Measurements from ENCODE around the gene L3MBTL4. TPM values are rescaled to one million over a fixed set of nuclear protein-coding genes. Genes with fewer than 3 reads are reported as not detected.
A peak's percentile ranks its signal among the peaks of the same experiment; 100 is the strongest.
"Not testable (repeated sequence)": the region's sequence is repeated elsewhere in the genome, so short reads cannot be mapped to it uniquely, and the experiment has no call there.

The L3MBTL4 gene
- total and polyA plus RNA-seq, 3 experiments from 2014 or later = 0.07 to 0.18 (median 0.13) TPM

DNA sequence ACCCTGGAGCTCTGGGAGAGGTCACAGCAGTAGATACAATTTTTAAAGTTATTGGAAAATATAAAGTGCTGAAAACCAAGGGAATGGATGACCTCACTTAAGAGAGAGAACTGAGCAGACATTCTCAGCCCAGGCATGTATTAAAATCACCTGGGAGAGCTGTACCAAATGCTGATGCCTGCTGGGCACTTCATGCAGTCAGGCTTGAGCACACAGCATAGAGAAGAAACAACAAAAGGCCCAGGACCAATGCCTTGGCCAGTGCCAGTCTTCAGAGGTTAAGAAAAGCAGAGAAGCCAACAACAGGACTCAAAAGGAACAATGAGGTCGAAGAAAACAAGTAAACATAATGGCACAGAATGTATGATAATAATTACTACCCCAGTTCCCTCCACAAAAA is 211.8 kb downstream of the L3MBTL4 start:
- Histone ChIP-seq H3K4me1 (ENCODE audit: insufficient read depth, low read length) (no peaks in the 10 kb centered on the region), H3K36me3 (ENCODE audit: insufficient read depth, low read length) (no peaks in the 10 kb centered on the region), H3K4me3 (ENCODE audit: low read length) (no peak overlapping the region), H3K27me3 (ENCODE audit: insufficient read depth, low read length, poor library complexity, severe bottlenecking) (no peaks in the 10 kb centered on the region), H3K27ac (ENCODE audit: low read depth, low read length) (no peak overlapping the region), H3K9me3 (ENCODE audit: low read length) (no peaks in the 10 kb centered on the region)
- no peak for DNase-seq
- Mint-ChIP-seq H3K4me3 (no peak overlapping the region), H3K36me3 (no peaks in the 10 kb centered on the region), H3K9me3 (peaks cover 2 to 18% (median 6%) of the 10 kb centered on the region in 5 donors), H3K4me1 (no peaks in the 10 kb centered on the region), H3K27me3 (no peaks in the 10 kb centered on the region), H3K27ac (no peak overlapping the region)
- ChIA-PET POLR2A (no interaction called here), CTCF (no interaction called here)

GRCh38 chr18:6200204-6200774 is 214.4 kb downstream of the L3MBTL4 start:
- no peak overlapping the region for H3K4me3 Mint-ChIP-seq
- Histone ChIP-seq H3K27me3 (ENCODE audit: insufficient read depth, low read length, poor library complexity, severe bottlenecking) (no peaks in the 10 kb centered on the region), H3K9me3 (ENCODE audit: low read length) (no peaks in the 10 kb centered on the region), H3K4me3 (ENCODE audit: low read length) (no peak overlapping the region), H3K27ac (ENCODE audit: low read depth, low read length) (no peak overlapping the region), H3K4me1 (ENCODE audit: insufficient read depth, low read length) (no peaks in the 10 kb centered on the region), H3K36me3 (ENCODE audit: insufficient read depth, low read length) (no peaks in the 10 kb centered on the region)
- ChIA-PET CTCF (no interaction called here), POLR2A (no interaction called here)
- H3K4me1 Mint-ChIP-seq = no peaks in the 10 kb centered on the region
- peaks cover 4 to 19% (median 5%) of the 10 kb centered on the region in 5 donors for H3K9me3 Mint-ChIP-seq
- DNase-seq = no peak
- H3K27ac Mint-ChIP-seq = no peak overlapping the region
- H3K27me3 Mint-ChIP-seq = no peaks in the 10 kb centered on the region
- no peaks in the 10 kb centered on the region for H3K36me3 Mint-ChIP-seq

DNA sequence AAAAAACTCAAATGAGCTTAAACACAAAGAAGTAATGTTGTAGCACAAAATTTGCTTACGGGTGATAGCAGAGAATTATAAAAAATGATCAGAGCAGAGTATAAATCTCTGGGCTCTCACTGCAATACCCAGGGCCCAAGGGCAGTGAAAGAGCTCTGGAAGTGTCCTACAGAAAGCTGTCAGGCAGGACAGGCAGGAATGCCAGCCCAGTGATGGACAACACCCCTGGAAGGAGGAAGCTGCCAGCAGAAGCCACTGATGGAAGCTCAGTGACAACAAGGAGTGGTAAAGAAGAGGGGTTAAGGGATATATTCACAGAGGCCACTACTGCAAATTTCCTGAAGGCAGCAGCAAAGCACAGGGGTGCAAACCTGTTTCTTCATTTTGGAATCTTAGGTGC is 214.9 kb downstream of the L3MBTL4 start:
- POLR2A ChIA-PET = no interaction called here
- H3K27ac Mint-ChIP-seq = peak overlapping the region in 1 of 8 donors; percentile 17

GRCh38 chr18:6198585-6198984 is 216.1 kb downstream of the L3MBTL4 start:
- Histone ChIP-seq H3K4me3 (ENCODE audit: low read length) (no peak overlapping the region), H3K27ac (ENCODE audit: low read depth, low read length) (no peak overlapping the region), H3K9me3 (ENCODE audit: low read length) (no peaks in the 10 kb centered on the region), H3K36me3 (ENCODE audit: insufficient read depth, low read length) (no peaks in the 10 kb centered on the region), H3K27me3 (ENCODE audit: insufficient read depth, low read length, poor library complexity, severe bottlenecking) (no peaks in the 10 kb centered on the region), H3K4me1 (ENCODE audit: insufficient read depth, low read length) (no peaks in the 10 kb centered on the region)
- ChIA-PET CTCF (no interaction called here), POLR2A (no interaction called here)
- Mint-ChIP-seq H3K9me3 (peaks cover 4 to 19% (median 5%) of the 10 kb centered on the region in 5 donors), H3K36me3 (no peaks in the 10 kb centered on the region), H3K27ac (no peak overlapping the region), H3K27me3 (no peaks in the 10 kb centered on the region), H3K4me1 (no peaks in the 10 kb centered on the region), H3K4me3 (no peak overlapping the region)
- DNase-seq = no peak

More for the DNA sequence above, 214.9 kb downstream of the L3MBTL4 start:
- Histone ChIP-seq H3K4me3 (ENCODE audit: low read length) (no peak overlapping the region), H3K27ac (ENCODE audit: low read depth, low read length) (no peak overlapping the region), H3K36me3 (ENCODE audit: insufficient read depth, low read length) (no peaks in the 10 kb centered on the region), H3K4me1 (ENCODE audit: insufficient read depth, low read length) (no peaks in the 10 kb centered on the region), H3K27me3 (ENCODE audit: insufficient read depth, low read length, poor library complexity, severe bottlenecking) (no peaks in the 10 kb centered on the region), H3K9me3 (ENCODE audit: low read length) (no peaks in the 10 kb centered on the region)
- Mint-ChIP-seq H3K27me3 (no peaks in the 10 kb centered on the region), H3K4me1 (no peaks in the 10 kb centered on the region), H3K9me3 (peaks cover 4 to 19% (median 5%) of the 10 kb centered on the region in 5 donors), H3K4me3 (no peak overlapping the region), H3K36me3 (no peaks in the 10 kb centered on the region)
- CTCF ChIA-PET = no interaction called here
- DNase-seq = no peak

- H3K4me3 Mint-ChIP-seq = no peak overlapping the region
- Histone ChIP-seq H3K9me3 (ENCODE audit: low read length) (no peaks in the 10 kb centered on the region), H3K4me1 (ENCODE audit: insufficient read depth, low read length) (no peaks in the 10 kb centered on the region), H3K27me3 (ENCODE audit: insufficient read depth, low read length, poor library complexity, severe bottlenecking) (no peaks in the 10 kb centered on the region), H3K4me3 (ENCODE audit: low read length) (no peak overlapping the region), H3K27ac (ENCODE audit: low read depth, low read length) (no peak overlapping the region), H3K36me3 (ENCODE audit: insufficient read depth, low read length) (no peaks in the 10 kb centered on the region)
- ChIA-PET CTCF (no interaction called here), POLR2A (no interaction called here)
- H3K4me1 Mint-ChIP-seq = no peaks in the 10 kb centered on the region
- no peaks in the 10 kb centered on the region for H3K27me3 Mint-ChIP-seq
- DNase-seq = no peak
- H3K27ac Mint-ChIP-seq = no peak overlapping the region
- peaks cover 0 to 10% (median 2%) of the 10 kb centered on the region in 5 donors for H3K9me3 Mint-ChIP-seq
- H3K36me3 Mint-ChIP-seq = no peaks in the 10 kb centered on the region
These were observed 220.1 kb downstream of the L3MBTL4 start for GRCh38 chr18:6194640-6195039.

DNA sequence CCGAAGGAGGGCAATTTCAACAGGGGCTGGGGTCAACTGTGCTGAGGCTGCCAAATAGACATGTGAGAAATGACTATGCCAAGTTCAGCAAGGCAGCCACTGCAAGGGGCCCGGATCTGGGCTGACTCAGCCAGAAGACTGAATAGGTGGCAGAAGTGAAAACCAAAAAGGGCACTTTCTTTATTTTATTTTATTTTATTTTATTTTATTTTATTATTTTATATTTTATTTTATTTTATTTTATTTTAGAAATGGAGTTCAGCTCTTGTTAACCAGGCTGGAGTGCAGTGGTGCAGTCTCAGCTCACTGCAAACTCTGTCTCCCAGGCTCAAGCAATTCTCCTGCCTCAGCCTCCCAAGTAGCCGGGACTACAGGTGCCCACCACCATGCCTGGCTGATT is 228.9 kb downstream of the L3MBTL4 start:
- CTCF ChIA-PET = not testable (repeated sequence)
- H3K9me3 Mint-ChIP-seq = peaks cover 7 to 25% (median 17%) of the 10 kb centered on the region in 5 donors

DNA sequence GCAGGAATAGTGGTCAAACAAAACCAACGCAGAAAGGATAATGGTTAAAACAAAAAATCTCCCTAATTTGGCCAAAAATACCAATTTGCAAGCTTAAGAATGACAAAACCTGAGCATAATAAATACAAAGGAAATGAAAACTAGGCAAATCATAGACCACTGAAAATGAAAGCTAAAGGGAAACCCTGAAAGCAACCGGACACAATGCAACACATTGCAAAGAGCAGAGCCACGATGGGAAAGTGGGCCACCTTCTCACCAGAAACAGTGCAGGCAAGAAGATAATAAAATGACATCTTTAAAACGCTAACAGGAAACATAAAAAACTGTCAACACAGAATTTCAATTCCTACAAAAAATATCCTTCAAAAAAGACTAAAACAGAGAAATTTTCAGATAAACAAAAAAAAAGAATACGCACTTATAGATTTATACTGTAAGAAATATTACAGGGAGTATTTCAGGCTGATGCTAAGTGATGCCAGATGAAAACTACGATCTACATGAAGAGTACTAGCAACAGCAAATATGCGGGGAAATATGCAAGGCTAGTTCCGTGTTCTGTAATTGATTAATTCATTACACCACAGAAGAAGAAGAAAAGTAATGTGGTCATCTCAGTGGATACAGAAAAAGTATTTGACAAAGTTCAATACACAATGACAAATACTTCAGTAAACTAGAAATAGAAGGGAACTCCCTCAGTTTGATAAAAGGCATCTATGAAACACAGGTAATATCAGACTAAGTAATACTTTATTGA is 239.5 kb downstream of the L3MBTL4 start:
- Histone ChIP-seq H3K27me3 (ENCODE audit: insufficient read depth, low read length, poor library complexity, severe bottlenecking) (no peaks in the 10 kb centered on the region), H3K4me3 (ENCODE audit: low read length) (no peak overlapping the region), H3K9me3 (ENCODE audit: low read length) (no peaks in the 10 kb centered on the region), H3K27ac (ENCODE audit: low read depth, low read length) (no peak overlapping the region), H3K4me1 (ENCODE audit: insufficient read depth, low read length) (no peaks in the 10 kb centered on the region), H3K36me3 (ENCODE audit: insufficient read depth, low read length) (no peaks in the 10 kb centered on the region)
- H3K27ac Mint-ChIP-seq = no peak overlapping the region
- H3K36me3 Mint-ChIP-seq = no peaks in the 10 kb centered on the region
- H3K27me3 Mint-ChIP-seq = no peaks in the 10 kb centered on the region
- no peak overlapping the region for H3K4me3 Mint-ChIP-seq
- no peaks in the 10 kb centered on the region for H3K4me1 Mint-ChIP-seq
- ChIA-PET CTCF (no interaction called here), POLR2A (no interaction called here)
- peaks cover 0 to 8% (median 4%) of the 10 kb centered on the region in 5 donors for H3K9me3 Mint-ChIP-seq
- no peak for DNase-seq

More for the DNA sequence above, 228.9 kb downstream of the L3MBTL4 start:
- POLR2A ChIA-PET; H3K4me3 Mint-ChIP-seq; H3K4me1 Mint-ChIP-seq; H3K4me1 ChIP-seq (ENCODE audit: insufficient read depth, low read length); H3K36me3 ChIP-seq (ENCODE audit: insufficient read depth, low read length); H3K4me3 ChIP-seq (ENCODE audit: low read length); H3K36me3 Mint-ChIP-seq; H3K27me3 Mint-ChIP-seq; DNase-seq; H3K27me3 ChIP-seq (ENCODE audit: insufficient read depth, low read length, poor library complexity, severe bottlenecking); H3K9me3 ChIP-seq (ENCODE audit: low read length); H3K27ac ChIP-seq (ENCODE audit: low read depth, low read length); H3K27ac Mint-ChIP-seq: not testable (repeated sequence)

DNA sequence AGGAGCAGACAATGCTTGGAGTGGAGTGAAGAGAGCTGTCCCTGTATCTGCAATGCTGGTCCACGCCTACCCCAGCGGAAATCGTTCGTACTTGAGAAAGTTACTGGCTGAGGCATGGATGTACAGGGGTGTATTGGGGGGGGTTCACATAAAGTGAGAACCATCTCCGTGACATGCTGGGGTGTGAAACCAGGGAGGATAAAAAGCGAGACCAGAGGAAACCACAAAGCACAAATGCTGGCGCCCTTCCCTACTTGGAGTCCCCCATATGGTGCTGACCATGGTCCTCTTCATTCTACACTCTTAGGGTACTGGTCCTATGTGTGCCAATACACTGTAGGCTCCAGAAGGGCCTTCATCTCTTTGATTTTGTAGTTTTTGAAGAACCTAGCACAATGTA is 244.1 kb downstream of the L3MBTL4 start:
- no peak overlapping the region for H3K27ac ChIP-seq (ENCODE audit: low read depth, low read length)
- no peaks in the 10 kb centered on the region for H3K36me3 ChIP-seq (ENCODE audit: insufficient read depth, low read length)
- Mint-ChIP-seq H3K27ac (no peak overlapping the region), H3K27me3 (no peaks in the 10 kb centered on the region), H3K9me3 (peaks cover 0 to 7% (median 6%) of the 10 kb centered on the region in 5 donors), H3K36me3 (no peaks in the 10 kb centered on the region), H3K4me3 (no peak overlapping the region), H3K4me1 (no peaks in the 10 kb centered on the region)
- no peak overlapping the region for H3K4me3 ChIP-seq (ENCODE audit: low read length)
- H3K4me1 ChIP-seq (ENCODE audit: insufficient read depth, low read length) = no peaks in the 10 kb centered on the region
- no peak for DNase-seq
- H3K27me3 ChIP-seq (ENCODE audit: insufficient read depth, low read length, poor library complexity, severe bottlenecking) = no peaks in the 10 kb centered on the region
- POLR2A ChIA-PET = no interaction called here
- CTCF ChIA-PET = no interaction called here
- H3K9me3 ChIP-seq (ENCODE audit: low read length) = no peaks in the 10 kb centered on the region

Data from CD8-positive, alpha-beta memory T cell (primary cell).